ENCODE data around the gene ELP1. TPM values are rescaled to one million over a fixed set of nuclear protein-coding genes. Genes with fewer than 3 reads are reported as not detected.
"Not testable (repeated sequence)": the region's sequence is repeated elsewhere in the genome, so short reads cannot be mapped to it uniquely, and the experiment has no call there.

The ELP1 gene, protein sequence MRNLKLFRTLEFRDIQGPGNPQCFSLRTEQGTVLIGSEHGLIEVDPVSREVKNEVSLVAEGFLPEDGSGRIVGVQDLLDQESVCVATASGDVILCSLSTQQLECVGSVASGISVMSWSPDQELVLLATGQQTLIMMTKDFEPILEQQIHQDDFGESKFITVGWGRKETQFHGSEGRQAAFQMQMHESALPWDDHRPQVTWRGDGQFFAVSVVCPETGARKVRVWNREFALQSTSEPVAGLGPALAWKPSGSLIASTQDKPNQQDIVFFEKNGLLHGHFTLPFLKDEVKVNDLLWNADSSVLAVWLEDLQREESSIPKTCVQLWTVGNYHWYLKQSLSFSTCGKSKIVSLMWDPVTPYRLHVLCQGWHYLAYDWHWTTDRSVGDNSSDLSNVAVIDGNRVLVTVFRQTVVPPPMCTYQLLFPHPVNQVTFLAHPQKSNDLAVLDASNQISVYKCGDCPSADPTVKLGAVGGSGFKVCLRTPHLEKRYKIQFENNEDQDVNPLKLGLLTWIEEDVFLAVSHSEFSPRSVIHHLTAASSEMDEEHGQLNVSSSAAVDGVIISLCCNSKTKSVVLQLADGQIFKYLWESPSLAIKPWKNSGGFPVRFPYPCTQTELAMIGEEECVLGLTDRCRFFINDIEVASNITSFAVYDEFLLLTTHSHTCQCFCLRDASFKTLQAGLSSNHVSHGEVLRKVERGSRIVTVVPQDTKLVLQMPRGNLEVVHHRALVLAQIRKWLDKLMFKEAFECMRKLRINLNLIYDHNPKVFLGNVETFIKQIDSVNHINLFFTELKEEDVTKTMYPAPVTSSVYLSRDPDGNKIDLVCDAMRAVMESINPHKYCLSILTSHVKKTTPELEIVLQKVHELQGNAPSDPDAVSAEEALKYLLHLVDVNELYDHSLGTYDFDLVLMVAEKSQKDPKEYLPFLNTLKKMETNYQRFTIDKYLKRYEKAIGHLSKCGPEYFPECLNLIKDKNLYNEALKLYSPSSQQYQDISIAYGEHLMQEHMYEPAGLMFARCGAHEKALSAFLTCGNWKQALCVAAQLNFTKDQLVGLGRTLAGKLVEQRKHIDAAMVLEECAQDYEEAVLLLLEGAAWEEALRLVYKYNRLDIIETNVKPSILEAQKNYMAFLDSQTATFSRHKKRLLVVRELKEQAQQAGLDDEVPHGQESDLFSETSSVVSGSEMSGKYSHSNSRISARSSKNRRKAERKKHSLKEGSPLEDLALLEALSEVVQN (N-terminal part only)
- total RNA-seq: 10.4 TPM

DNA sequence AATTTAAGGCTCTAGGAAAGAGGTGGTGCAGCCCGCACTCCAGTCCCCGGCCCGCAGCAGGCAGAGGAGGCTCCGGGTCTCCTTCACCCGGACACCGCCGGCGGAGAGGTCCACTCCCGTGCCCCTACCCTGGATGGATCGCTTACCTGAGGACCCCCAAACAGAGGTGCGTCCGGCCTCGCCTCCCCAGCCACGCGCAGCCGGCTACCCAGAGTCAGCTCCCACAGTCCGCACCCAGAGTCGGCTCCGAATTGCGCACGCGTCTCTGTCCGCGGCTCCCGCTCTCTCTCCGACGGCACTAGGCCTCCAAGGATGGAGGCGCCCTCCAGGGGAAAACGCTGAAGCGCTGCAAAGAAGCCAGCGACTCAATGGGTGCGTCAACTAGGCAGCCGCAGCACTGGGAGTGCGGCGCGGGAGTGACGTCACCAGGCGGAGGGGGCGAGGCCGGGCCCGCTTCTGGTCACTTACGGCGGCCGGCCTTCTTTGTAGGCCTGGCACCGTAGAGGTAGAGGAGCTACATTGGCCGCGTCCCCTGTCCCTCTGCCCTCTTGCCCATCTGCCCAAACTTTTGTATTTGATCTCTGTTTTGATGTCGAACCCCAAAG lies at the start of gene ELP1:
ELP1 (minus strand) TSS at position 407 of the 605 bp plus-strand sequence. CDS start 2,978 bp downstream, outside the sequence.
- DNase-seq (ENCODE audit: low spot score): peak; percentile 92
- ATAC-seq: peak; percentile 89

GRCh38 chr9:108980893-108981292 lies 47.0 kb upstream of the ELP1 start:
- ATAC-seq: no peak

GRCh38 chr9:108978205-108978604 lies 44.3 kb upstream of the ELP1 start:
- no peak for DNase-seq (ENCODE audit: low spot score)
- no peak for ATAC-seq

More at GRCh38 chr9:108980893-108981292, 47.0 kb upstream of the ELP1 start:
- DNase-seq (ENCODE audit: low spot score): no peak

GRCh38 chr9:108973895-108974294 lies 40.0 kb upstream of the ELP1 start:
- ATAC-seq (no peak), DNase-seq (ENCODE audit: low spot score) (no peak)

DNA sequence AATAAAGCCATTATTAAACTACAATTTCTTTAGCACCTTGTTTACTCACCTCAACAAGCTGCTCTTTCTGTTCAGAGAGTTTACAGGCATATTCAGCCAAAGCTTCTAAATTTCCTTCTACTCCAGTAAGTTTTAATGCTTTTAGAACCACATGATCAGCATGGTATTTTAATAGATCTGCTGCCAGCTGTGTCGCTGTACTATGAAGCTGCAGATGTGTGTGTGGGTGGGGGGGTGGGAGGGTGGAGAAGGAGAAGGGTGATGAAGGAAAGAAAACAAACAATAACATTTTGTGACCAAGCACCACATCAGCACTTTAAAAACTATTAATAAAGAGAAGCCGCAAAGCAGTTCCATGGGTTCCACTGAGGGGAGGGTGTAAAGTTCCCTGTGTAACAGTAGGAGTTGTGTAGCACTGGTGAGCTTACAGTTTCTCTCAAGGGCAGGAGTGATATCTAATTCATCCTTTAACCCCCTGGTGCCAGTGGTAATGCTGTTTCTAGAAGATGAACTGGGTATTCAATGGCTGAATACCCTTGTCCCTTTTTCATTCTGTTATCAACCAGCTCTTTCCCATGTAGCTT lies 38.8 kb upstream of the ELP1 start:
- no peak for ATAC-seq
- DNase-seq (ENCODE audit: low spot score): no peak

- ATAC-seq (no peak), DNase-seq (ENCODE audit: low spot score) (no peak)
Measured at GRCh38 chr9:108972186-108972585, 38.3 kb upstream of the ELP1 start.

DNA sequence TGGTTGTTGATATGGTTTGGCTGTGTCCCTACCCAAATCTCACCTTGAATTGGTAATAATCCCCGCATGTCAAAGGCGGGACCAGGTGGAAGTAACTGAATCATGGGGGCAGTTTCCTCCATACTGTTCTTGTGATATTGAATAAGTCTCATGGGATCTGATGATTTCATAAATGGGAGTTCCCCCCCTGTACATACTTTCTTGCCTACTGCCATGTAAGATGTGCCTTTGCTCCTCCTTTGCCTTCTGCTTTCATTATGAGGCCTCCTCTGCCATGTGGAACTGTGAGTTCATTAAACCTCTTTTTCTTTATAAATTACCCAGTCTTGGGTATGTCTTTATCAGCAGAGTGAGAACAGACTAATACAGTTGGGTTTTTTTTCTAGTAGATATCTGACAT lies 37.5 kb upstream of the ELP1 start:
- not testable (repeated sequence) for DNase-seq (ENCODE audit: low spot score)

DNA sequence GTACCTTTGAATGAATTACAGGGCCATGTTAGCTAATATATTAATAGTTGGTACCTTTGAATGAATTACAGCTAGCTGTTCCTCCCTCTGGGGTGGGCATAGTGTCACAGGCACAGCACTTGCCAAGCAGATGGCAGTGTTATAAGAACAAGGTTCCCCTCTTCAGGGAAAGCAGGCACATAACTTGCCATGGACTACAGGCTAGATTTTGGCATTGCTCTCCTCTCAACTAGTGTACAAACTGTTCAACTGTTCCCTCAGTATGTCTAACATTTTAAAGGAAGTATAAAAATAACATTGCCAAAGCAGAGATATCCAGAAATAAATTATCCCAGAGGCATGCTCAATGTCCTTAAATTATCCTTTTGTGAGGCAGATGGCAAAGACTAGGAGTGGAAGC lies 34.0 kb upstream of the ELP1 start:
- ATAC-seq: no peak
- DNase-seq (ENCODE audit: low spot score): no peak

More for the DNA sequence above, 37.5 kb upstream of the ELP1 start:
- ATAC-seq: not testable (repeated sequence)

DNA sequence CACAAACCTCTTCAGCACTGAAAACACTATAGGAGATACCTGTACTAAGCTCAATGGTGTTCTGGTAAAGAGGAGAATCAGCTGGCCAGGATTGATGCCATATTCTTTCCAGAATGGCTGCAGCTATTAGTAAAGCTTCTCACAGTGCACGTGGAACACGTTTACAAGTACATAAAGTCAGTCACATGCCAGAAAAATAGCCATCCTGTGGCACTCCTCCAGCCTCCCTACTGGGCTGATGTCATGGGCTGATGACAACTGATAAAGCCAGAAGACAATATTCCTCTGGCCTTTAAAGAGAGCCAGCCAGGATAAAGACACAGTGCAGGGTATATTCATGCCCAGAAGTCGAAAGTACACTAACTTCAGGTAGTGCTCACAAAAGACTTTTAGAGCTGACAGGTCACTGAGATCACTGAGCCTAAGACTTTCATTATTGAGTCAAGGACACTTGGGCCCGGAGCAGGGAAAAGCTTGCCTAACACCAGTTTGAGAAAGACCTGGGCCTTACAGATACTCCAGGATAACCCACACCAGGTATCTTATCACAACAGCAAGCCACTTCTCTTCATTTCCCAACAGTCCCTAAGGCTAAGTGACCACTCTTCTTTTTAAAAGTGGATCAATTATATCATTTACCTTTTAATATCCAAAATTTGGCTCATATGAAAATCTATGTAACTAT lies 29.7 kb upstream of the ELP1 start:
- DNase-seq (ENCODE audit: low spot score): no peak
- no peak for ATAC-seq

DNA sequence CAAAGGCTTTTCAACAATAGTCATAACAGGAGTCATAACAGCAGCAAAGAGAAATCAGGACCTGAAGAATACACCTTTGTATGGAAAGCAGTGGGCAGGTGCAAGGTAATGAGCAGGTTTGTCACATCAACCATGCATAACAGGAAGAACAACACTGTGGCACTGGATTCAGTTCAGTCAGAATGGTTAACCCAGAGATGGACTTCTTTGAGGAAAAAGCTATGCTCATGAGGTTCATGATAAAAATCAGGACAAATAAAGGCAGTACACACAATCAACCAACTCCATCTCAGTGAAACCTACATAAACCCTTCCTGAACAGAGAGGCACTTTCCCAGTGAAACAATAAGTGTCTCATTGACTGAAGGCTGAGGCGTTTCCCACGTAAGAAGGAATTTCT lies 27.2 kb upstream of the ELP1 start:
- no peak for ATAC-seq
- no peak for DNase-seq (ENCODE audit: low spot score)

- ATAC-seq (no peak), DNase-seq (ENCODE audit: low spot score) (no peak)
Measured at GRCh38 chr9:108960331-108960730, 26.4 kb upstream of the ELP1 start.

- DNase-seq (ENCODE audit: low spot score) (no peak), ATAC-seq (no peak)
Measured at GRCh38 chr9:108956631-108957026, 22.7 kb upstream of the ELP1 start.

DNA sequence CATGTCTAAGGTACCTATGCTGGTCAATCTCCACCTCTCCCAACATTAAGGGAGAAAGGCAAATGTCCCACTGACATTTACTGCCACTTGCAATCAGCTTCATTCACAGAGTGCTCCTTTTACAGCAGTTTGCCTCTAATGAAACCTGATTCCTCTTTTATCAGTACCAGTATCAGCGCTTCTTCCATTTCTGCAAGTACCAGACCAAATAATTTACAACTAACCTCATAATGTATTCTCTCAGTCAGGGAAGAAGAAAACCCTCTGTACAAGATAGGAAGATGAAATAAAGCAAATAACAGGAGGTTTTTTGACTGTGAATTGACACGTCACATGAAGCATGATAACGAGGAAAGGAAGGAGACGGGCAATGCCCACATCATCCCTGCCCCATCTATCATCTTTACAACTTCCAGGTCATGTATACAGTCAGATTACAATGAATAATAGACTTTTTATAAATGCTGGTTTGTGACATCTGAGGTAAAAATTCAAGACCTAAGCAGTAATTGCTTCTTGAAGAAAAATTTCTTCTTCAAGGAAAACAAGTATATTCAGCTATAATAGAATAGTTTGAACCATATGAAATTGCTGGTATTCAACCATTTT lies 22.2 kb upstream of the ELP1 start:
- DNase-seq (ENCODE audit: low spot score) (no peak), ATAC-seq (no peak)

- ATAC-seq (peak; percentile 87), DNase-seq (ENCODE audit: low spot score) (no peak)
Measured at GRCh38 chr9:108953983-108954574, 20.2 kb upstream of the ELP1 start.

GRCh38 chr9:108951578-108951977 lies 17.7 kb upstream of the ELP1 start:
- no peak for ATAC-seq
- no peak for DNase-seq (ENCODE audit: low spot score)

DNA sequence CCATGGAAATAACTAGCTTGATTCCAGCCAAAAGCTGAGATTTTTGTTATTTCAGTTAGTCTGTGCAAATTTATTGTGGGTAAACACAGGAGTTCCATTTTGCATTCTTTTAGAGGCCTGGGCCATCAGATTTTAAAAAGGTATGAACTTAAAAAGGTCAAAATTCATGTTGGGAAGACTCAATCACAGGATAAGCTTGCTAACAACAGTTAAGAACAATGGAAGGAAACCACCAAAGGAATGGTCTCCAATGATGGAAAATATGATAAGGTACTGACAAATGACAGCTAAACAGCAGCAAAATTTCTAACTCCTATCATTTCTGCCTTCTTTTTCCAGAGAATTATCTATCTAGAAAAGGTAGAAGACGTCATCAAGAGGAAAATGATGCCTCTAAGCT lies 16.2 kb upstream of the ELP1 start:
- no peak for DNase-seq (ENCODE audit: low spot score)
- ATAC-seq: no peak

DNA sequence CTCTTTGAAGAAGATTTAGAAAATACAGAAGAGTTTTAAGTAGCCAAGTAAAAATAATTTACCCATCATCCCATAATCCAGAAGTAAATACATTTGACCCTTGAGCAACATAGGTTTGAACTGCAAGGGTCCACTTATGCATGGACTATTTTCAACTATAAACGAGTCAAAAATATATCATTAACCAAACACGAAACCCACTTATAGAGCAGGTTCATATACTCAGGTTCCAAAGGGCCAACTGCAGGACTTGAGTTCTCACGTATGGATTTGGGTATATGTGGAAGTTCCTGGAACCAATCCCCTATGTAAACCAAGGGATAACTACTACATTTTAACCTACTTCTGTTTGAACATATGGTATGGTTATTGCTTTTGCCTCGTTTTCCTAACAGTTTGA lies 6.1 kb upstream of the ELP1 start:
- no peak for ATAC-seq
- no peak for DNase-seq (ENCODE audit: low spot score)

DNA sequence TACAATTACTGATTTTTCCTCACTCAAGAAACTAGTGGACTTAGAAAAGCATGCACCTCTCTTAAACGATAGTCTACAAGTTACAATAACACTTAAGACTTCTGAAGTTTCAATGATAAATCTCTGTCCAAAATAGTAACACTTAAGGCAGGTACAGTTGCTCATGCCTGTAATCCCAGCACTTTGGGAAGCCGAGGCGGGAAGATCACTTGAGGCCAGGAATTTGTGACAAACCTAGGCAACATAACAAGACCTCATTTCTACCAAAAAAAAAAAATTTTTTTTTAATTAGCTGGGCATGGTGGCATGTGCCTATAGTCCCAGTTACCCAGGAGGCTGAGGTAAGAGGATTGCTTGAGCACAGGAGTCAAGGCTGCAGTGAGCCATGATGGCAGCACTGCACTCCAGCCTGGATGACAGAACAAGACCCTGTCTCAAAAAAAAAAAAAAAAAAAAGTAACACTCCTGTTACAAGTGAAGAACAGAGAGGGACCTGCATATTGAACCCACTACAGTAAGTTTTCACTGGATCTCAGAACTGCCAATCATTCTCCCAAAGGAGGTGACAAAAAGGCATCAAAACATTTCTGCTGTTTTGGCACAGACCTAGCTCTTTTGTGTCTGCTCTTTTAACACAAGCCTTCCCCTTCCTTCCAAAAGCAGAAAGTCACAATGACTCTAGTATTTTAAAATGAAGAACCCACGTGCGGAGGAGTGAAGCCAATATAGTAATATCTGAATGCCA lies 3.8 kb upstream of the ELP1 start:
- DNase-seq (ENCODE audit: low spot score) (no peak), ATAC-seq (no peak)
